ENCODE data around the gene GCK.

GCK gene

GRCh38 chr7:44117801-44118429 lies 71.3 kb downstream of the GCK start:
- DNase-seq (ENCODE audit: low read depth, low spot score), result no peak

DNA sequence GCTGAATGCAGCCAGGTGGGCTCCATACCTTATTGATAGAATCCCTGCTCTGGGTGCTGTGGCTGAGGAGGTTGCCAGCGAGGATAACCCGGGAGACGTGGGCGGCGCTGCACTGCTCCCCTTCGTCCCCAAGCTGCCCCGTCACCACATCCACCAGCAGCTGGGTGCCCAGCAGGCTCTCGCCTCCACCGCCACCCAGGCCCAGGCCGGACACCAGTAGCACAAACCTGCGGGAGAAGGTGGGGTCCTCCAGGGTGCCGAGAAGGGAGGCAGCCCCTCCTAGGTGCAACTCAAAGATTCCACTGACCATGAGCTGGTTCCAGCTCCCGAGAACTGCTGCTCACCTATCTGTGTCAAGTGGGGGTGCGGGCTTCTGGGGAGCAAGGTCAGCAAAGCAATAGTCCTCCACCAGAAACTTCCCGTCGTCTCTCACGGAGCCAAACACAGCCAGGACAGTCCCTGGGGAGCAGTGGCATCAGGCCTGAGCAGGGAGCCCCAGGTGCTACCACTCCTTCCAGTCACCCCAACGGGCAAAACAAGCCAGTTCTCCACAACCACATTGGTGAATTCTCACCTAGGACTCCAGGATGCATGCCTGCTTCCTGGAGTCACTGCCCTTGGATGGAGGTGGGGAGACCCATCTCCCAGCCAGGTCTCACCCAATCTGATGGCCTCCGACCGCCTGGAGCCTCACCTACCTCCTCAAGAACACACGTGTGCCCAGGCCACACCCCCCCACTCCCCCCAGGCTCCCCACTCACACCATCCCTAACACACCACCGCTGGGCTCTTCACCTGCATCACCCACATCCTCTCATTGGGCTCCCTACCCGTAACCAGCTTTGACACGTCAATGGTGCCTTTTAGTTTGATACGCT lies 72.2 kb downstream of the GCK start:
- no peak for DNase-seq (ENCODE audit: low read depth, low spot score)

GRCh38 chr7:44116087-44116788 lies 73.0 kb downstream of the GCK start:
- DNase-seq (ENCODE audit: low read depth, low spot score), result no peak

GRCh38 chr7:44114586-44115310 lies 74.5 kb downstream of the GCK start:
- DNase-seq (ENCODE audit: low read depth, low spot score), result no peak

GRCh38 chr7:44113764-44114354 lies 75.4 kb downstream of the GCK start:
- DNase-seq (ENCODE audit: low read depth, low spot score), result no peak

GRCh38 chr7:44112997-44113763 lies 76.1 kb downstream of the GCK start:
- peak; percentile 40 for DNase-seq (ENCODE audit: low read depth, low spot score)

DNA sequence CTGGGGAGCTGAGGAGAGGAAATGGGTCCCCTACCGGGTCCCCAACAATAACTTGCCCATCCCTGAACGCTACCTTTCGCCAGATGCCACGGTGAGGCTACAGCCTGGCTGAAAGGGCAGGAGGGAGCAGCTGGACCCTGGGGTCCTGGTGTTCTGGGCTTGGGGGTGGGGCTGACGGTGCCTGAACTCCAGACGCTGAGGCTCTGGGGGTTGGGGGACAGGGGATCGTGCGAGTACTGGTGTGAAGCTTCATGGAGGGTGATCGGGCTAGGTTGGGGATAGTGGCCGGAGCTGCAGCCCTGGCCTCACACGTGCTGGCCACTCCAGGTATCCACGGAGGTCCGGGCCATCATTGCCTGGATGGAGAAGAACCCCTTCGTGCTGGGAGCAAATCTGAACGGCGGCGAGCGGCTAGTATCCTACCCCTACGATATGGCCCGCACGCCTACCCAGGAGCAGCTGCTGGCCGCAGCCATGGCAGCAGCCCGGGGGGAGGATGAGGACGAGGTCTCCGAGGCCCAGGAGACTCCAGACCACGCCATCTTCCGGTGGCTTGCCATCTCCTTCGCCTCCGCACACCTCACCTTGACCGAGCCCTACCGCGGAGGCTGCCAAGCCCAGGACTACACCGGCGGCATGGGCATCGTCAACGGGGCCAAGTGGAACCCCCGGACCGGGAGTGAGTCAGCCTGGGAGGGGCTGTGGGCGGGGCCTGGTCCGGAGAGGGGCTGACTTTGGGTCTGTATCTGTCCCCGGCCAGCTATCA lies 76.8 kb downstream of the GCK start:
- peak; percentile 41 for DNase-seq (ENCODE audit: low read depth, low spot score)

DNA sequence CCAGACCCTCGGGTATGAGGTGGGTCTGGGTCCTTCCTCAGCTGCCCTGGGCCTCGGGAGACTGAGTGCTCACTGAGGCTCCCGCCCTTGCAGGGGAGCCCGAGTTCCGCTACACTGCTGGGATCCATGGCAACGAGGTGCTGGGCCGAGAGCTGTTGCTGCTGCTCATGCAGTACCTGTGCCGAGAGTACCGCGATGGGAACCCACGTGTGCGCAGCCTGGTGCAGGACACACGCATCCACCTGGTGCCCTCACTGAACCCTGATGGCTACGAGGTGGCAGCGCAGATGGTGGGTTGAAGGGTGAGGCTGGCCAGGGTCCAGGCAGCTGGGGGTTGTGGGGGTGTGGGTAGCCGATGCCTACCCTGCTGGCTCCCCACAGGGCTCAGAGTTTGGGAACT lies 77.5 kb downstream of the GCK start:
- no peak for DNase-seq (ENCODE audit: low read depth, low spot score)

- no peak for DNase-seq (ENCODE audit: low read depth, low spot score)
Measured at GRCh38 chr7:44110719-44111635, 78.3 kb downstream of the GCK start.

GRCh38 chr7:44109991-44110390 lies 79.2 kb downstream of the GCK start:
- DNase-seq (ENCODE audit: low read depth, low spot score), result no peak

- DNase-seq (ENCODE audit: low read depth, low spot score), result no peak
Measured at GRCh38 chr7:44108768-44109750, 80.2 kb downstream of the GCK start.

- no peak for DNase-seq (ENCODE audit: low read depth, low spot score)
Measured at GRCh38 chr7:44107961-44108767, 81.1 kb downstream of the GCK start.

DNA sequence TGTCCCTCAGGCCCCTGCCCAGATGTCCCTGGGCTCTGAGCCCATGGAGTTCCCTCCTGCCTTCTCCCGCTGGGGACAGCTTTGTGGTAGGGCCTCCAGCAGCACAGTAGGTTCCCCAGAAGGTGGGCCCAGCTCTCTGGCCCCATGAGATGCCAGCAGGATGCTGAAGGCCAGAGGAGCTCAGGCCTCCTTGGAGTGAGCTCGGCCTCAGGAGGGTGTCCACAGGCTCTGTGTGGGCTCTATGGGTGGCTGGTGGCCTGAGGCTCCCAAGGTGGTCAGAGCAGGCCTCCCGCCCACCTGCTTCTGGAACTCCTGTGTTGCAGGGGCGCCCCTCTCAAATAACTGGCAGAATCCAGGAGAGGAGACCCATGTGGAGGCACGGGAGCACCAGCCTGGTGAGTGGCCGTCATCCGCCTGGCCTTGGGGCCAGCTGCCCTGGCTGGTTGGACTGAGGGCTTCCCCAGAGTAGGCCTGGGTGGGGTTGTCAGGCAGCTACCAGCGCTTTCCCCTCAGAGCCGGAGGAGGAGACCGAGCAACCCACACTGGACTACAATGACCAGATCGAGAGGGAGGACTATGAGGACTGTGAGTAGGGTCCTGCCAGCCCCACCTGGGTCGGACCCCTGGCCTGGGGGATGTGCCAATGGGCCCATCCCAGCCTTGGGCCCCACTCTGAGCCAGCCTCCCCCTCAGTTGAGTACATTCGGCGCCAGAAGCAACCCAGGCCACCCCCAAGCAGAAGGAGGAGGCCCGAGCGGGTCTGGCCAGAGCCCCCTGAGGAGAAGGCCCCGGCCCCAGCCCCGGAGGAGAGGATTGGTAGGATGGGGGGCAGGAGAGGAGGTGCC lies 81.9 kb downstream of the GCK start:
- no peak for DNase-seq (ENCODE audit: low read depth, low spot score)

DNA sequence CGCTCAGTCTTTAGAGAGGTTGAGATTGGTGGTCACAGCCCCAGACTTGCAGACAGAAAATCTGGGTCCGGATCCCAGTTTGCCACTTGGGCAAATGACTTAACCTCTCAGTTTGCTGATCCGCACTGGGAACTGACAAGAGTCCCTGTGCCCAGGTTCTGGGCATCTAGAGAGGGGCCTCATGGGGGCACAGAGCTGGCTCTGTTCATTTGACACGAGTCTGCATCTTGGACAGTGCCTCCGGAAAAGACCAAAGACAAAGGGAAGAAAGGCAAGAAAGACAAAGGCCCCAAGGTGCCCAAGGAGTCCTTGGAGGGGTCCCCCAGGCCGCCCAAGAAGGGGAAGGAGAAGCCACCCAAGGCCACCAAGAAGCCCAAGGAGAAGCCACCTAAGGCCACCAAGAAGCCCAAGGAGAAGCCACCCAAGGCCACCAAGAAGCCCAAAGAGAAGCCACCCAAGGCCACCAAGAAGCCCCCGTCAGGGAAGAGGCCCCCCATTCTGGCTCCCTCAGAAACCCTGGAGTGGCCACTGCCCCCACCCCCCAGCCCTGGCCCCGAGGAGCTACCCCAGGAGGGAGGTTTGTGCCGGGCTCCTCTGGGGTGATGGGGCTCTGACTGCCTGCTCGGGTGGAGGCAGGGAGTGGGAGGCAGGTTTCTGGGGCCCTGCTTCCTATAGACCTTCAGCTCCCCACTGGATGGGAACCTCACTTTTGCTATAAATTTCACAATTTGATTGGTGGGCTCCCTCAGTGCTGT lies 82.8 kb downstream of the GCK start:
- DNase-seq (ENCODE audit: low read depth, low spot score), result no peak

GRCh38 chr7:44105832-44106231 lies 83.4 kb downstream of the GCK start:
- DNase-seq (ENCODE audit: low read depth, low spot score), result no peak
